Mucosa of stomach (tissue), 1 donor: Measurements from ENCODE around the gene APEX1.
"Not testable (repeated sequence)": the region's sequence is repeated elsewhere in the genome, so short reads cannot be mapped to it uniquely, and the experiment has no call there.

ENCODE experiments used
- H3K27me3 ChIP-seq: one replicate; pipeline ENCODE4 v1.7.0; 2013; ENCODE audit warnings: mild to moderate bottlenecking, low read length; ENCODE audit not compliant: control insufficient read depth, insufficient read depth
- H3K36me3 ChIP-seq: one replicate; pipeline ENCODE4 v1.7.0; 2013; ENCODE audit warnings: low read length; ENCODE audit not compliant: control insufficient read depth, insufficient read depth
- H3K4me1 ChIP-seq: one replicate; pipeline ENCODE4 v1.7.0; 2013; ENCODE audit warnings: mild to moderate bottlenecking, low read length; ENCODE audit not compliant: control insufficient read depth, insufficient read depth
- H3K4me3 ChIP-seq: one replicate; pipeline ENCODE4 v1.7.0; 2013; ENCODE audit warnings: low read length
- H3K9ac ChIP-seq: one replicate; pipeline ENCODE4 v1.7.0; 2013; ENCODE audit warnings: mild to moderate bottlenecking, low read length, moderate library complexity
- H3K9me3 ChIP-seq: one replicate; pipeline ENCODE4 v1.7.0; 2013; ENCODE audit warnings: mild to moderate bottlenecking, low read length, moderate library complexity; ENCODE audit not compliant: control insufficient read depth
- donor health status: Pancreatic carcinoma.

Gene APEX1

GRCh38 chr14:20440882-20441281, 14.1 kb upstream of the APEX1 start:
- Histone ChIP-seq H3K4me1 (peaks cover 12% of the 10 kb centered on the region), H3K4me3 (no peak overlapping the region), H3K36me3 (no peaks in the 10 kb centered on the region), H3K27me3 (no peaks in the 10 kb centered on the region), H3K9me3 (no peaks in the 10 kb centered on the region), H3K9ac (no peak overlapping the region)

- no peak overlapping the region for H3K9ac ChIP-seq
- H3K36me3 ChIP-seq = no peaks in the 10 kb centered on the region
- no peak overlapping the region for H3K4me3 ChIP-seq
- no peaks in the 10 kb centered on the region for H3K27me3 ChIP-seq
- H3K4me1 ChIP-seq = peaks cover 12% of the 10 kb centered on the region
- H3K9me3 ChIP-seq = no peaks in the 10 kb centered on the region
Measured at GRCh38 chr14:20441461-20441860, 13.6 kb upstream of the APEX1 start.

- H3K4me3 ChIP-seq, H3K9me3 ChIP-seq, H3K27me3 ChIP-seq, H3K9ac ChIP-seq: not testable (repeated sequence)
- H3K4me1 ChIP-seq = peaks cover 12% of the 10 kb centered on the region
- peaks cover 15% of the 10 kb centered on the region for H3K36me3 ChIP-seq
Measured at GRCh38 chr14:20443650-20444049, 11.4 kb upstream of the APEX1 start.

GRCh38 chr14:20446889-20447288, 8.1 kb upstream of the APEX1 start:
- peaks cover 16% of the 10 kb centered on the region for H3K36me3 ChIP-seq
- H3K9me3 ChIP-seq = no peaks in the 10 kb centered on the region
- no peak overlapping the region for H3K4me3 ChIP-seq
- H3K4me1 ChIP-seq = no peaks in the 10 kb centered on the region
- no peaks in the 10 kb centered on the region for H3K27me3 ChIP-seq
- no peak overlapping the region for H3K9ac ChIP-seq

GRCh38 chr14:20452831-20453230, 2.2 kb upstream of the APEX1 start:
- H3K27me3 ChIP-seq, H3K4me1 ChIP-seq, H3K4me3 ChIP-seq, H3K9me3 ChIP-seq, H3K9ac ChIP-seq: not testable (repeated sequence)
- peaks cover 16% of the 10 kb centered on the region for H3K36me3 ChIP-seq

GRCh38 chr14:20455355-20456300, 602 bp downstream of the APEX1 start:
- Histone ChIP-seq H3K36me3 (peaks cover 14% of the 10 kb centered on the region), H3K4me3 (peak overlapping the region; percentile 68), H3K4me1 (peaks cover 19% of the 10 kb centered on the region), H3K27me3 (no peaks in the 10 kb centered on the region), H3K9me3 (no peaks in the 10 kb centered on the region), H3K9ac (peak overlapping the region; percentile 69)

- Histone ChIP-seq H3K27me3 (no peaks in the 10 kb centered on the region), H3K4me3 (no peak overlapping the region), H3K9me3 (no peaks in the 10 kb centered on the region), H3K36me3 (peaks cover 14% of the 10 kb centered on the region), H3K9ac (peak overlapping the region; percentile 11), H3K4me1 (peaks cover 20% of the 10 kb centered on the region)
Measured at GRCh38 chr14:20456971-20457370, 1.9 kb downstream of the APEX1 start.

GRCh38 chr14:20458031-20458789, 3.2 kb downstream of the APEX1 start:
- H3K36me3 ChIP-seq = peaks cover 14% of the 10 kb centered on the region
- H3K27me3 ChIP-seq = no peaks in the 10 kb centered on the region
- no peak overlapping the region for H3K9ac ChIP-seq
- peaks cover 20% of the 10 kb centered on the region for H3K4me1 ChIP-seq
- H3K4me3 ChIP-seq = no peak overlapping the region
- H3K9me3 ChIP-seq = no peaks in the 10 kb centered on the region

- Histone ChIP-seq H3K4me3 (peak overlapping the region; percentile 65), H3K4me1 (peaks cover 20% of the 10 kb centered on the region), H3K9me3 (no peaks in the 10 kb centered on the region), H3K27me3 (no peaks in the 10 kb centered on the region), H3K9ac (peak overlapping the region; percentile 70), H3K36me3 (peaks cover 14% of the 10 kb centered on the region)
Measured at GRCh38 chr14:20460458-20461224, 5.6 kb downstream of the APEX1 start.

GRCh38 chr14:20461225-20462141, 6.5 kb downstream of the APEX1 start, which contains the start of gene PIP4P1:
TSS of gene PIP4P1 (minus strand) at chr14:20461434. CDS start at chr14:20461325, 109 bp downstream.
- Histone ChIP-seq H3K4me3 (peak within 1 kb of the TSS; percentile 65), H3K4me1 (peaks cover 12% of the 10 kb centered on the region), H3K27me3 (no peaks in the 10 kb centered on the region), H3K36me3 (peaks cover 14% of the 10 kb centered on the region), H3K9ac (peak within 1 kb of the TSS; percentile 70), H3K9me3 (no peaks in the 10 kb centered on the region)

GRCh38 chr14:20468764-20469241, 13.8 kb downstream of the APEX1 start:
- H3K9me3 ChIP-seq = no peaks in the 10 kb centered on the region
- peak overlapping the region; percentile 97 for H3K4me3 ChIP-seq
- peak overlapping the region; percentile 89 for H3K9ac ChIP-seq
- H3K4me1 ChIP-seq = peaks cover 17% of the 10 kb centered on the region
- no peaks in the 10 kb centered on the region for H3K27me3 ChIP-seq
- no peaks in the 10 kb centered on the region for H3K36me3 ChIP-seq
